MCF 10A (cell line): ENCODE data around the gene BMPER. TPM values are rescaled to one million over a fixed set of nuclear protein-coding genes. Genes with fewer than 3 reads are reported as not detected.

Experiments
- BruUV-seq: library from RNA; stranded (reverse); fragments of 400-500 nt; replicated peaks from 2 replicates; lab custom pipeline; 2021; lab: Mats Ljungman, UMichigan
- CTCF ChIA-PET: fragments of 300-600 bp; sonication (Branson Sonifier 250); formaldehyde crosslinking; extraction: SDS; loops from one replicate; lab custom pipeline; 2021; ENCODE audit warnings: antibody characterized with exemption, inconsistent platforms; lab: Yijun Ruan, JAX
- POLR2A ChIA-PET: fragments of 300-600, 350-650 bp; sonication (Branson Sonifier 250); formaldehyde crosslinking; extraction: SDS; loops from one replicate; lab custom pipeline; 2020; ENCODE audit warnings: antibody characterized with exemption, inconsistent platforms; lab: Yijun Ruan, JAX
- DNase-seq: peaks from one replicate; pipeline ENCODE4 v3.0.0-alpha.2; 2018; ENCODE audit not compliant: unreplicated experiment
- H3K27ac Mint-ChIP-seq: one replicate; pipeline ENCODE4 v1.8.0; 2022; ENCODE audit warnings: mild to moderate bottlenecking, low read depth, mixed read lengths; ENCODE audit not compliant: unreplicated experiment
- H3K27me3 Mint-ChIP-seq: one replicate; pipeline ENCODE4 v1.8.0; 2022; ENCODE audit warnings: mixed read lengths; ENCODE audit not compliant: insufficient read depth, unreplicated experiment
- H3K36me3 Mint-ChIP-seq: one replicate; pipeline ENCODE4 v1.8.0; 2022; ENCODE audit warnings: mild to moderate bottlenecking, moderate library complexity, mixed read lengths; ENCODE audit not compliant: insufficient read depth, unreplicated experiment
- H3K4me1 Mint-ChIP-seq: one replicate; pipeline ENCODE4 v1.8.0; 2022; ENCODE audit warnings: mixed read lengths; ENCODE audit not compliant: insufficient read depth, unreplicated experiment
- H3K4me3 Mint-ChIP-seq: one replicate; pipeline ENCODE4 v1.8.0; 2022; ENCODE audit warnings: mild to moderate bottlenecking, moderate library complexity, mixed read lengths; ENCODE audit not compliant: unreplicated experiment
- H3K9me3 Mint-ChIP-seq: one replicate; pipeline ENCODE4 v1.8.0; 2022; ENCODE audit warnings: mixed read lengths; ENCODE audit not compliant: unreplicated experiment
- CTCF ChIP-seq: fragments of 200-600 bp; IDR thresholded peaks from one replicate; pipeline ENCODE4 v1.8.0; 2022; ENCODE audit warnings: antibody characterized with exemption, mild to moderate bottlenecking; ENCODE audit not compliant: unreplicated experiment
- intact Hi-C: fragments of 100-400 bp; cut with micrococcal nuclease; formaldehyde crosslinking; loops from 2 replicates; pipeline ENCODE4 v1.14.1; 2022
- total RNA-seq: library from RNA; stranded (reverse); gene quantifications from 2 replicates; pipeline ENCODE4 v1.2.3, GENCODE V29; 2022

Gene BMPER
- total RNA-seq, 1 experiment from 2014 or later: 0.40 TPM

GRCh38 chr7:33941418-33941817 lies 36.1 kb downstream of the BMPER start:
- Mint-ChIP-seq H3K27me3 (no peaks in the 10 kb centered on the region), H3K36me3 (no peaks in the 10 kb centered on the region), H3K4me1 (no peaks in the 10 kb centered on the region), H3K27ac (no peak overlapping the region), H3K4me3 (no peak overlapping the region), H3K9me3 (no peaks in the 10 kb centered on the region)
- no peak for TF ChIP-seq CTCF
- ChIA-PET POLR2A (no interaction called here), CTCF (interaction anchor here (0.5 to 5.3 kb wide), 2 partner anchors 9 to 698 kb away, joined by 4 to 30 read pairs; no protein-coding TSS in a partner anchor)
- BruUV-seq: no TSS peak
- no peak for DNase-seq
- intact Hi-C loops: no loop called here

GRCh38 chr7:33946094-33946699 lies 40.9 kb downstream of the BMPER start:
- intact Hi-C loops: no loop called here
- H3K27ac Mint-ChIP-seq: no peak overlapping the region
- no peaks in the 10 kb centered on the region for H3K27me3 Mint-ChIP-seq
- no peak for TF ChIP-seq CTCF
- no peaks in the 10 kb centered on the region for H3K9me3 Mint-ChIP-seq
- H3K4me3 Mint-ChIP-seq: no peak overlapping the region
- peak; percentile 38 for DNase-seq
- CTCF ChIA-PET: interaction anchor here (5.3 kb wide), 1 partner anchor 14 kb away, joined by 30 read pairs; no protein-coding TSS in a partner anchor
- no peaks in the 10 kb centered on the region for H3K36me3 Mint-ChIP-seq
- no TSS peak for BruUV-seq
- H3K4me1 Mint-ChIP-seq: no peaks in the 10 kb centered on the region
- POLR2A ChIA-PET: no interaction called here

- no TSS peak for BruUV-seq
- Mint-ChIP-seq H3K36me3 (no peaks in the 10 kb centered on the region), H3K9me3 (no peaks in the 10 kb centered on the region), H3K4me1 (no peaks in the 10 kb centered on the region), H3K27ac (no peak overlapping the region), H3K4me3 (no peak overlapping the region), H3K27me3 (no peaks in the 10 kb centered on the region)
- ChIA-PET POLR2A (no interaction called here), CTCF (interaction anchor here (0.7 to 2.0 kb wide), 2 partner anchors 18 to 89 kb away, joined by 3 to 10 read pairs; no protein-coding TSS in a partner anchor)
- intact Hi-C loops: no loop called here
- no peak for DNase-seq
- no peak for TF ChIP-seq CTCF
These were observed 44.8 kb downstream of the BMPER start for GRCh38 chr7:33950047-33950714.

GRCh38 chr7:33952824-33953223 lies 47.5 kb downstream of the BMPER start:
- no peaks in the 10 kb centered on the region for H3K27me3 Mint-ChIP-seq
- no TSS peak for BruUV-seq
- no peaks in the 10 kb centered on the region for H3K9me3 Mint-ChIP-seq
- ChIA-PET CTCF (interaction anchor here (0.6 kb wide), 2 partner anchors 70 to 432 kb away, joined by 3 read pairs; no protein-coding TSS in a partner anchor), POLR2A (no interaction called here)
- H3K4me3 Mint-ChIP-seq: no peak overlapping the region
- H3K36me3 Mint-ChIP-seq: no peaks in the 10 kb centered on the region
- H3K4me1 Mint-ChIP-seq: no peaks in the 10 kb centered on the region
- H3K27ac Mint-ChIP-seq: no peak overlapping the region
- intact Hi-C loops: no loop called here
- no peak for DNase-seq
- TF ChIP-seq CTCF: no peak
